ENCODE measurements around the gene MAMLD1. TPM values are rescaled to one million over a fixed set of nuclear protein-coding genes. Genes with fewer than 3 reads are reported as not detected.
A peak's percentile ranks its signal among the peaks of the same experiment; 100 is the strongest.

The MAMLD1 gene
- total RNA-seq, 2 donors from 2014 or later = 0.56 to 3.3 TPM

- no peak for DNase-seq (ENCODE audit: low spot score)
- Histone ChIP-seq H3K27me3 (no peaks in the 10 kb centered on the region), H3K4me1 (peaks cover 0 to under 1% of the 10 kb centered on the region in 2 donors), H3K36me3 (no peaks in the 10 kb centered on the region), H3K4me3 (no peak overlapping the region), H3K27ac (no peak overlapping the region), H3K9me3 (no peaks in the 10 kb centered on the region)
- TF ChIP-seq, protein P1, sequence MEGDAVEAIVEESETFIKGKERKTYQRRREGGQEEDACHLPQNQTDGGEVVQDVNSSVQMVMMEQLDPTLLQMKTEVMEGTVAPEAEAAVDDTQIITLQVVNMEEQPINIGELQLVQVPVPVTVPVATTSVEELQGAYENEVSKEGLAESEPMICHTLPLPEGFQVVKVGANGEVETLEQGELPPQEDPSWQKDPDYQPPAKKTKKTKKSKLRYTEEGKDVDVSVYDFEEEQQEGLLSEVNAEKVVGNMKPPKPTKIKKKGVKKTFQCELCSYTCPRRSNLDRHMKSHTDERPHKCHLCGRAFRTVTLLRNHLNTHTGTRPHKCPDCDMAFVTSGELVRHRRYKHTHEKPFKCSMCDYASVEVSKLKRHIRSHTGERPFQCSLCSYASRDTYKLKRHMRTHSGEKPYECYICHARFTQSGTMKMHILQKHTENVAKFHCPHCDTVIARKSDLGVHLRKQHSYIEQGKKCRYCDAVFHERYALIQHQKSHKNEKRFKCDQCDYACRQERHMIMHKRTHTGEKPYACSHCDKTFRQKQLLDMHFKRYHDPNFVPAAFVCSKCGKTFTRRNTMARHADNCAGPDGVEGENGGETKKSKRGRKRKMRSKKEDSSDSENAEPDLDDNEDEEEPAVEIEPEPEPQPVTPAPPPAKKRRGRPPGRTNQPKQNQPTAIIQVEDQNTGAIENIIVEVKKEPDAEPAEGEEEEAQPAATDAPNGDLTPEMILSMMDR (IDR thresholded peaks at IDR 0.05) = no peak
Observed at GRCh38 chrX:150355913-150356312, 7.2 kb upstream of the MAMLD1 start.

- H3K9me3 ChIP-seq = no peaks in the 10 kb centered on the region
- no peak overlapping the region for H3K4me3 ChIP-seq
- H3K27me3 ChIP-seq = no peaks in the 10 kb centered on the region
- H3K27ac ChIP-seq = no peak overlapping the region
- TF ChIP-seq, protein P1 (IDR thresholded peaks at IDR 0.05) = no peak
- peaks cover 0 to 15% of the 10 kb centered on the region in 2 donors for H3K4me1 ChIP-seq
- H3K36me3 ChIP-seq = no peaks in the 10 kb centered on the region
- DNase-seq (ENCODE audit: low spot score) = peak; percentile 36
Observed at GRCh38 chrX:150357790-150358189, 5.3 kb upstream of the MAMLD1 start.

GRCh38 chrX:150358651-150359050 lies 4.5 kb upstream of the MAMLD1 start:
- peak; percentile 51 for DNase-seq (ENCODE audit: low spot score)

DNA sequence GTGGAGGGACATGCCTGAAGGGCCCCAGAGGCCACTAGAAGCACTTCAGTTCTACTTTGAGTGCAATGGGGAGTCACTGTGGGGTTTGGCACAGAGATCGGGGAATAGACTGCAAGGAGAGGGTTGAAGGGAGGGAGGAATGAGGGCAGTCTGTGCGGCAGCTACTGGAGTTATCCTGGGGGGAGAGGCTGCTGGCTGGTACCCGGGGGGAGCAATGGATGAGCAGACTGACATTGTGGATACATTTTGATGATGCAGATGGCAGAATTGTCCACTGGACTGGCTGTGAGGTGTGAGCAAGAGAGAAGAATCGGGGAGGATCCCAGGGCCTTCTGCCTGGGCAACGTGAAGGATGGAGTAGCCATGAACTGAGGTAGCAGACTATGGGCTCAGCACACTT lies 2.8 kb upstream of the MAMLD1 start:
- Histone ChIP-seq H3K27ac (no peak overlapping the region), H3K4me1 (peaks cover 0 to 15% of the 10 kb centered on the region in 2 donors), H3K9me3 (no peaks in the 10 kb centered on the region), H3K27me3 (no peaks in the 10 kb centered on the region), H3K36me3 (no peaks in the 10 kb centered on the region), H3K4me3 (no peak overlapping the region)
- DNase-seq (ENCODE audit: low spot score) = peak; percentile 21
- TF ChIP-seq, protein P1 (IDR thresholded peaks at IDR 0.05) = no peak

More at GRCh38 chrX:150358651-150359050, 4.5 kb upstream of the MAMLD1 start:
- Histone ChIP-seq H3K27ac (no peak overlapping the region), H3K36me3 (no peaks in the 10 kb centered on the region), H3K4me1 (peaks cover 0 to 15% of the 10 kb centered on the region in 2 donors), H3K27me3 (no peaks in the 10 kb centered on the region), H3K9me3 (no peaks in the 10 kb centered on the region), H3K4me3 (no peak overlapping the region)
- TF ChIP-seq, protein P1 (IDR thresholded peaks at IDR 0.05) = no peak

GRCh38 chrX:150361070-150361776 lies 1.9 kb upstream of the MAMLD1 start:
- Histone ChIP-seq H3K27me3 (no peaks in the 10 kb centered on the region), H3K9me3 (no peaks in the 10 kb centered on the region), H3K36me3 (no peaks in the 10 kb centered on the region), H3K27ac (no peak overlapping the region), H3K4me3 (peak overlapping the region in 1 of 2 donors; percentile 59), H3K4me1 (peaks cover 0 to 15% of the 10 kb centered on the region in 2 donors)
- DNase-seq (ENCODE audit: low spot score) = peak; percentile 52
- TF ChIP-seq, protein P1 (IDR thresholded peaks at IDR 0.05) = no peak
